ENCODE data around the gene SERF2.
"Not testable (repeated sequence)": the region's sequence is repeated elsewhere in the genome, so short reads cannot be mapped to it uniquely, and the experiment has no call there.

SERF2 gene

GRCh38 chr15:43830691-43831275 lies 38.7 kb downstream of the SERF2 start:
- not testable (repeated sequence) for DNase-seq

- not testable (repeated sequence) for DNase-seq
These were observed 39.5 kb downstream of the SERF2 start for GRCh38 chr15:43831519-43832052.

GRCh38 chr15:43832485-43832884 lies 40.4 kb downstream of the SERF2 start:
- not testable (repeated sequence) for DNase-seq

- DNase-seq, result no peak
These were observed 53.3 kb downstream of the SERF2 start for GRCh38 chr15:43845421-43845820.

Measured in NCI-H1930 (cell line).